Choroid plexus epithelial cell (primary cell): ENCODE results near the gene EFCAB8.

Experiments used
- DNase-seq: peaks from one replicate; pipeline ENCODE4 v3.0.0-alpha.2; 2010; ENCODE audit warnings: low read depth
- H3K4me3 ChIP-seq: 2 replicates; pipeline ENCODE4 v1.5.1; 2011; ENCODE audit warnings: low read depth, mild to moderate bottlenecking, control low read depth, low read length, moderate library complexity
- CTCF ChIP-seq: conservative IDR thresholded peaks from 2 replicates; pipeline ENCODE4 v1.5.1; 2011; ENCODE audit warnings: low read depth, mild to moderate bottlenecking, control low read depth, inconsistent platforms, low read length, moderate library complexity

EFCAB8 gene

DNA sequence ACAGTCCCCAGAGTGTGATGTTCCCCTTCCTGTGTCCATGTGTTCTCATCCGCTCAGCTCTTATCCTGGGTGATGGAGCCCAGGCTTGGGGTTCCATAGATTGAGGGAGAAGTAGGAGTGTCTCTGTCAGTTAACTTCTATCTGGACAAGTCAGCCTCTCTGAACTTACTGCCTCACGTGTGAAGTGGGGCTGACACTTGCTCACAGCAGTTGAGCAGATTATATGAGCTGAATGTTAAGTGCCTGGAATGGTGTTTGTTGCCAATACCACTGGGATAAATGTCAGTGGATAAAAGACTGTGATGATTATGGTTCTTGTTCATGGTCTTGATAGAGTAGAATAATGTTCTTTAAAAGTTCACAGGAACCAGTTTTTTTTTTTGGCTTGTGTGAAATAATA lies 17.1 kb upstream of the EFCAB8 start:
- no peak overlapping the region for H3K4me3 ChIP-seq
- DNase-seq, result no peak
- TF ChIP-seq CTCF, result no peak

- TF ChIP-seq CTCF, result no peak
- no peak for DNase-seq
Measured at GRCh38 chr20:32842688-32843524, 15.8 kb upstream of the EFCAB8 start.

DNA sequence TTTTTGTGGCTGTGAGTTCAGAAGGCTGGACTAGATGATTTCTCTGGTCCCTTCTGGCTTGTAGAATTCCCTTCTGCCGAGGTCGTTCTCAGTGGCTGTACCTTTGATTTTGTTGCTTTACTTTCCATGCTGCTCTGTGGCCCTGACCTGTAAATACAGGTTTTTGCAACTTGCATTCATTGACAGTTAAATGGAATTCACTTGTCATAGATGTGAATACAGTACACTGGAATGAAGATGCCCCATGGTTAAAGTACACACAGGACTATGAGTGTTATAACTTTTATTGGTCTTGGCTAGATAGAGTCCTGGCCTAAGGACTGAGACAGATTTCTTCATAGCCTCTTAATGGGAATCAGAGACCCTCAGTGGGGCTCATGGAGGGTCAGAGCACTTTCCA lies 12.9 kb upstream of the EFCAB8 start:
- no peak overlapping the region for H3K4me3 ChIP-seq
- TF ChIP-seq CTCF, result no peak
- DNase-seq, result peak; percentile 32

More at GRCh38 chr20:32842688-32843524, 15.8 kb upstream of the EFCAB8 start:
- no peak overlapping the region for H3K4me3 ChIP-seq

DNA sequence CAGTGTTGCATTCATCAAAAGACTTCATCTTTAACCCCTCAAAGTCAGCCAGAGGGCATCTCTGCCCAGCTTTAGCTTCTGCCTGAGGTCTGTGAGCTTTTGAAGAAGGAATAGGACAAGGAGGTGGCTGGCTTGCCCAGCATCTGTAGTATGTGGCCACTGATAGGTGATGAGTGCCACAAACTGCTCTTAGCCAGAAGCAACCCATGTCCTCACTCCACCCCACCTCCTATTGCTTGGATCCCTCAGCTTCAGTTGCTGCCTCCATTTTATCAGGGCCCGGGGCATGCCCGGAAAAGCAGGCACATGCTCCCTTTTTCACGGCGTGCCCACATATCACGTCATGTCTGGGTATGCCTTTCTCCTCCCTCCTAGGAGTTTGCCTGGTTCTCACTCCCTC lies 11.9 kb upstream of the EFCAB8 start:
- no peak for DNase-seq
- H3K4me3 ChIP-seq, result no peak overlapping the region
- TF ChIP-seq CTCF, result no peak

DNA sequence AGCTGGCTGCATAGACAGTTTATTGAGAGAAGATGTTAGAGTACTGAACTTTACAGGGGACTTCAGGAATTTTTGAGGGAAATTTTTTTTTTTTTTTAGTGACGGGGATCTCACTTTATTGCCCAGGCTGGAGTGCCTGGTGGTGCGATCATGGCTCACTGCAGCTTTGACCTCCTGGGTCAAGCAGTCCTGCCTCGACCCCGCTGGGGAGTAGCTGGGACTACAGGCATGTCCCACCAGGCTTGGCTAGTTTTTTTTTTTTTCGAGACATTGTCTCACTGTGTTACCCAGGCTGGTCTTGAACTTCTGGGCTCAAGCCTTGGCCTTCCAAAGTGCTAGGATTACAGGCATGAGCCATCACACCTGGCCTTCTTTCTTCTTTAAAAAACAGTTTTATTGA lies 10.8 kb upstream of the EFCAB8 start:
- TF ChIP-seq CTCF, result no peak
- DNase-seq, result no peak
- H3K4me3 ChIP-seq, result no peak overlapping the region

- H3K4me3 ChIP-seq, result no peak overlapping the region
- TF ChIP-seq CTCF, result no peak
- DNase-seq, result no peak
Measured at GRCh38 chr20:32848846-32849245, 9.9 kb upstream of the EFCAB8 start.

GRCh38 chr20:32849577-32849976 lies 9.1 kb upstream of the EFCAB8 start:
- H3K4me3 ChIP-seq, result no peak overlapping the region
- TF ChIP-seq CTCF, result no peak
- no peak for DNase-seq
